ENCODE data around the gene HSP90AA1.

The HSP90AA1 gene

DNA sequence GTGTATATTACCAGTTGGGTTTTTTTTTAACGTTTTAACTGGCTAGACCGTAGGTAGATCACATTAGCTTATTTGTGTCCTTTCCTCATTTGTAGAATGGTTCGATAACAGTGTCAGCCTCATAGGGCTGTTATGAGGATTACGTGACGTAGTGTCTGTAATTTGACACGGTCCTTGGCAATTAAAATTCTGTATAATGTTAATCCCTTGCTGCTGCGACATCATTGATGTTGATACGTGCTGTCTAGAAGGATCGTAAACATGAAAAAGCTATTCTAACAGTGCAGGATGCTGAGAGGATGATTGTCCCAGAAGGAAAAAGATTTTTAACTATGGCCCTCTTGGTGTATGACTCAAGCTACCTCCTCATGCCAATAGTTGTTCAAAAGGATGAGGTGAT, 50.9 kb downstream of the HSP90AA1 start:
- DNase-seq: no peak

DNA sequence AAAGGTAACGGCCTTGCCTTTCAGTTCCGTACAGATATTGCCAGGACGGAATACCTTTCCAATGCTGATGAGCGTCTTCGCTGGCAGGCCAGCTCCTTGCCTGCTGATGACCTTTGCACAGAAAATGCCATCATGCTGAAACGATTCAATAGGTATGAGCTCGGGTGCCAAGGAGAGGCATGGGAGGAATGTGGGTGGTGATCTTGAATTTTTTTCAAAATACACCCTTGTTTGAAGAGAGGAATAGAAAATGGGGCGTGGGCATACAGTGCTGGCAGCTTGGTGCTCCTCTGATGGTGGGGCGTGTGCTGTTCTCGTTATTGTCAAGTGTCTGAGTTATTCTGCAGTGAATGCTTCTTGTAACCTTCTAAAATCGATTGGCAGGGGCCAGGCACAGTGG, 52.5 kb downstream of the HSP90AA1 start:
- DNase-seq: no peak

DNA sequence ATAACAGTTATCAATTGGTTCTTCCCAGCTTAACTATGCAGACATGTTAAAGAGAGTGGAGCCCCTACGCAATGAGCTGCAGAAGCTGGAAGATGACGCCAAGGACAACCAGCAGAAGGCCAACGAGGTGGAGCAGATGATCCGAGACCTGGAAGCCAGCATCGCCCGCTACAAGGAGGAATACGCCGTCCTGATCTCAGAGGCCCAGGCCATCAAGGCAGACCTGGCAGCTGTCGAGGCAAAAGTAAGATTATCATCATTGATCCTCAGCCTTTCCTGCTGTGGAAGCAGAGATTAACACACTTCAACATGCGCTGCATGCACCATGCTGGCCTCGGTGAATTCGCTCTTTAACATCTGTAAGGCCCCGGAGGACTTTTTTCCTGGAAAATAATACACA, 53.6 kb downstream of the HSP90AA1 start:
- DNase-seq: no peak
